Activated CD8-positive, alpha-beta memory T cell treated with anti-CD3 and anti-CD28 coated beads for 4 hours (primary cell): ENCODE results near the gene SLC2A13.
"Not testable (repeated sequence)": the region's sequence is repeated elsewhere in the genome, so short reads cannot be mapped to it uniquely, and the experiment has no call there.

Experiments used
- DNase-seq, 2 donors: peaks; one replicate each; pipeline ENCODE4 v3.0.0-alpha.2; 2020; ENCODE audit warnings: low read depth in 2 of 2

The SLC2A13 gene

GRCh38 chr12:39812456-39812855, 293.4 kb downstream of the SLC2A13 start:
- DNase-seq: not testable (repeated sequence)

- no peak for DNase-seq
These were observed 298.8 kb downstream of the SLC2A13 start for GRCh38 chr12:39807043-39807442.

GRCh38 chr12:39805651-39806050, 300.2 kb downstream of the SLC2A13 start:
- DNase-seq: no peak

GRCh38 chr12:39804898-39805297, 301.0 kb downstream of the SLC2A13 start:
- DNase-seq: no peak

GRCh38 chr12:39804479-39804878, 301.4 kb downstream of the SLC2A13 start:
- DNase-seq: no peak

GRCh38 chr12:39803151-39803550, 302.7 kb downstream of the SLC2A13 start:
- DNase-seq: no peak

GRCh38 chr12:39798977-39799376, 306.9 kb downstream of the SLC2A13 start:
- DNase-seq: no peak

- no peak for DNase-seq
These were observed 307.5 kb downstream of the SLC2A13 start for GRCh38 chr12:39798429-39798828.

GRCh38 chr12:39795481-39795880, 310.4 kb downstream of the SLC2A13 start:
- no peak for DNase-seq

- no peak for DNase-seq
These were observed 312.9 kb downstream of the SLC2A13 start for GRCh38 chr12:39792938-39793337.

GRCh38 chr12:39788239-39788638, 317.6 kb downstream of the SLC2A13 start:
- DNase-seq: no peak

- DNase-seq: not testable (repeated sequence)
These were observed 320.1 kb downstream of the SLC2A13 start for GRCh38 chr12:39785814-39786213.

- no peak for DNase-seq
These were observed 323.8 kb downstream of the SLC2A13 start for GRCh38 chr12:39782026-39782545.

- no peak for DNase-seq
These were observed 324.9 kb downstream of the SLC2A13 start for GRCh38 chr12:39780913-39781446.

- DNase-seq: no peak
These were observed 325.4 kb downstream of the SLC2A13 start for GRCh38 chr12:39780411-39780912.

GRCh38 chr12:39779768-39780340, 326.0 kb downstream of the SLC2A13 start:
- no peak for DNase-seq

GRCh38 chr12:39777465-39777864, 328.4 kb downstream of the SLC2A13 start:
- DNase-seq: no peak

GRCh38 chr12:39773266-39773665, 332.6 kb downstream of the SLC2A13 start:
- no peak for DNase-seq

- DNase-seq: no peak
These were observed 333.0 kb downstream of the SLC2A13 start for GRCh38 chr12:39772821-39773259.

- no peak for DNase-seq
These were observed 334.4 kb downstream of the SLC2A13 start for GRCh38 chr12:39771456-39771855.

GRCh38 chr12:39764944-39765560, 340.8 kb downstream of the SLC2A13 start:
- DNase-seq: no peak

GRCh38 chr12:39763890-39764169, 342.1 kb downstream of the SLC2A13 start:
- DNase-seq: no peak
